ENCODE results near the gene CCDC191. TPM values are rescaled to one million over a fixed set of nuclear protein-coding genes. Genes with fewer than 3 reads are reported as not detected.

Gene CCDC191
- total RNA-seq, 1 donor from 2014 or later = 8.6 TPM

GRCh38 chr3:114078126-114078525 lies 21.8 kb upstream of the CCDC191 start:
- peaks cover 0 to 75% of the 10 kb centered on the region in 2 donors for H3K36me3 ChIP-seq
- H3K4me3 ChIP-seq = no peak overlapping the region
- H3K4me1 ChIP-seq = no peaks in the 10 kb centered on the region
- H3K9me3 ChIP-seq = no peaks in the 10 kb centered on the region
- no peaks in the 10 kb centered on the region for H3K27me3 ChIP-seq
- DNase-seq (ENCODE audit: extremely low spot score in 2 of 2) = no peak
- TF ChIP-seq POLR2A (IDR thresholded peaks at IDR 0.05) (no peak), POLR2AphosphoS5 (IDR thresholded peaks at IDR 0.05; ENCODE audit: insufficient read depth in 1 of 2, low read depth in 1 of 2) (no peak), CTCF (IDR thresholded peaks at IDR 0.05) (no peak)
- intact Hi-C loops (cut with DNase I) = no loop called here
- no peak overlapping the region for H3K27ac ChIP-seq

- no peak overlapping the region for H3K4me3 ChIP-seq
- intact Hi-C loops (cut with DNase I) = no loop called here
- H3K4me1 ChIP-seq = no peaks in the 10 kb centered on the region
- DNase-seq (ENCODE audit: extremely low spot score in 2 of 2) = no peak
- no peak for TF ChIP-seq CTCF (IDR thresholded peaks at IDR 0.05)
- no peak for TF ChIP-seq POLR2A (IDR thresholded peaks at IDR 0.05)
- TF ChIP-seq POLR2AphosphoS5 (IDR thresholded peaks at IDR 0.05; ENCODE audit: insufficient read depth in 1 of 2, low read depth in 1 of 2) = no peak
- no peak overlapping the region for H3K27ac ChIP-seq
- peaks cover 0 to 76% of the 10 kb centered on the region in 2 donors for H3K36me3 ChIP-seq
- no peaks in the 10 kb centered on the region for H3K9me3 ChIP-seq
- H3K27me3 ChIP-seq = no peaks in the 10 kb centered on the region
Observed at GRCh38 chr3:114076711-114077110, 20.4 kb upstream of the CCDC191 start.

GRCh38 chr3:114071786-114072185 lies 15.5 kb upstream of the CCDC191 start:
- H3K27ac ChIP-seq = no peak overlapping the region
- intact Hi-C loops (cut with DNase I) = no loop called here
- DNase-seq (ENCODE audit: extremely low spot score in 2 of 2) = no peak
- H3K36me3 ChIP-seq = peaks cover 0 to 66% of the 10 kb centered on the region in 2 donors
- H3K4me3 ChIP-seq = no peak overlapping the region
- no peaks in the 10 kb centered on the region for H3K4me1 ChIP-seq
- H3K27me3 ChIP-seq = no peaks in the 10 kb centered on the region
- H3K9me3 ChIP-seq = no peaks in the 10 kb centered on the region
- TF ChIP-seq POLR2A (IDR thresholded peaks at IDR 0.05) (no peak), CTCF (IDR thresholded peaks at IDR 0.05) (no peak), POLR2AphosphoS5 (IDR thresholded peaks at IDR 0.05; ENCODE audit: insufficient read depth in 1 of 2, low read depth in 1 of 2) (no peak)

GRCh38 chr3:114068336-114068735 lies 12.0 kb upstream of the CCDC191 start:
- no peak overlapping the region for H3K27ac ChIP-seq

More at GRCh38 chr3:114068336-114068735, 12.0 kb upstream of the CCDC191 start:
- Histone ChIP-seq H3K27me3 (no peaks in the 10 kb centered on the region), H3K4me1 (no peaks in the 10 kb centered on the region), H3K4me3 (no peak overlapping the region), H3K36me3 (peaks cover 0 to 47% of the 10 kb centered on the region in 2 donors), H3K9me3 (no peaks in the 10 kb centered on the region)
- TF ChIP-seq POLR2A (IDR thresholded peaks at IDR 0.05) = no peak
- TF ChIP-seq POLR2AphosphoS5 (IDR thresholded peaks at IDR 0.05; ENCODE audit: insufficient read depth in 1 of 2, low read depth in 1 of 2) = no peak
- no peak for TF ChIP-seq CTCF (IDR thresholded peaks at IDR 0.05)
- DNase-seq (ENCODE audit: extremely low spot score in 2 of 2) = no peak
- intact Hi-C loops (cut with DNase I) = no loop called here
